Spleen (tissue), 11 donors: ENCODE measurements around the gene STK11IP. TPM values are rescaled to one million over a fixed set of nuclear protein-coding genes. Genes with fewer than 3 reads are reported as not detected.

ENCODE experiments used
- DNase-seq: peaks from one replicate; pipeline ENCODE4 v3.0.0-alpha.2; 2020
- H3K27ac ChIP-seq, 8 donors: fragments of 200-600 bp; sonication (generic) in 7 of 8; 1 replicate in 4 of 8; 2 replicates in 4 of 8; pipeline versions ENCODE4 v1.5.0 to v1.8.0; 2016 to 2021; ENCODE audit warnings: inconsistent platforms in 4 of 8, mild to moderate bottlenecking in 4 of 8, moderate library complexity in 1 of 8
- H3K27me3 ChIP-seq, 7 donors: fragments of 200-600 bp; sonication (generic) in 6 of 7; replicated peaks in 1 of 7; 1 replicate in 4 of 7; 2 replicates in 3 of 7; pipeline versions ENCODE4 v1.5.0 to v1.8.0; 2016 to 2021; ENCODE audit warnings: inconsistent platforms in 3 of 7, mild to moderate bottlenecking in 1 of 7
- H3K36me3 ChIP-seq, 6 donors: fragments of 200-600 bp; sonication (generic) in 5 of 6; 1 replicate in 4 of 6; 2 replicates in 2 of 6; pipeline versions ENCODE4 v1.5.0 to v1.8.0; 2016 to 2021; ENCODE audit warnings: inconsistent platforms in 2 of 6
- H3K4me1 ChIP-seq, 6 donors: fragments of 200-600 bp; sonication (generic) in 5 of 6; 1 replicate in 3 of 6; 2 replicates in 3 of 6; pipeline versions ENCODE4 v1.5.0 to v1.8.0; 2016 to 2021; ENCODE audit warnings: inconsistent platforms in 3 of 6
- H3K4me3 ChIP-seq, 8 donors: fragments of 200-600 bp; sonication (generic) in 7 of 8; 1 replicate in 4 of 8; 2 replicates in 4 of 8; pipeline versions ENCODE4 v1.5.0 to v1.8.0; 2016 to 2021; ENCODE audit warnings: inconsistent platforms in 4 of 8, mild to moderate bottlenecking in 4 of 8, moderate library complexity in 2 of 8
- H3K9me3 ChIP-seq, 8 donors: fragments of 200-600 bp; sonication (generic) in 7 of 8; 1 replicate in 4 of 8; 2 replicates in 4 of 8; pipeline versions ENCODE4 v1.5.0 to v1.8.0; 2016 to 2021; ENCODE audit warnings: inconsistent platforms in 4 of 8
- POLR2A ChIP-seq, 3 donors: fragments of 450-650 bp; IDR thresholded peaks; one replicate each; pipeline ENCODE4 v1.5.1; 2017; ENCODE audit warnings: antibody characterized with exemption in 3 of 3, mild to moderate bottlenecking in 1 of 3
- POLR2AphosphoS5 ChIP-seq, 3 donors: sonication (generic); formaldehyde crosslinking; IDR thresholded peaks; one replicate each; pipeline ENCODE4 v1.5.1; 2017; ENCODE audit warnings: antibody characterized with exemption in 3 of 3
- WGBS, 5 donors: extraction: QIAGEN DNeasy Blood & Tissue Kit in 3 of 5; methylation state at CpG; one replicate each; pipeline versions ENCODE4 v1.1.5 to v1.1.7; 2013 to 2018; 5-methylcytosine and 5-hydroxymethylcytosine counted together
- intact Hi-C: fragments of 100-400 bp; cut with DNase I; formaldehyde crosslinking; loops from one replicate; pipeline ENCODE4 v1.15.0; 2023; ENCODE audit warnings: low total_unique reads
- polyA plus RNA-seq, 3 donors: library from polyadenylated mRNA; stranded (reverse); fragments of 200-250 nt; gene quantifications; one replicate each; pipeline ENCODE4 v1.2.1, GENCODE V29; 2013
- total RNA-seq, 7 donors: library from RNA; depleted of rRNA in 3 of 7; stranded (reverse); fragments of >200 nt in 3 of 7; fragmentation: NEBNext Ultra II Directional in 4 of 7; extraction: Animal tissue kit (Norgen Biotek cat#: 25700) in 4 of 7; gene quantifications; one replicate each; pipeline versions ENCODE4 v1.1.0 to v1.2.1, GENCODE V29; 2016 to 2021
- TF ChIP-seq, protein P1 (sequence below), 11 experiments: fragments of 200-600 bp in 7 of 11; fragments of 450-650 bp in 4 of 11; sonication (generic) in 4 of 11; IDR thresholded peaks in 8 of 11; conservative IDR thresholded peaks in 3 of 11; 1 replicate in 7 of 11; 2 replicates in 4 of 11; pipeline versions ENCODE4 v1.4.0 to v1.8.0; 2016 to 2021; ENCODE audit warnings: antibody characterized with exemption in 11 of 11, inconsistent platforms in 4 of 11, mild to moderate bottlenecking in 1 of 11
- donor health status: healthy with polysubstance abuse.
- donor health status: DM: no; HTN: no; CAD: no; lungs with moderate emphysema.
- donor health status: DM: no; HTN: no; CAD: no.
- donor health status: Bipolar disorder and iron deficiency.
- donor health status: healthy.
- donor health status: DM: no; HTN: no; CAD: no.
- donor health status: DM: yes; HTN: yes; CAD: no.

Gene STK11IP
- total and polyA plus RNA-seq, 10 donors: 15.8 to 57.0 (median 36.5) TPM

DNA sequence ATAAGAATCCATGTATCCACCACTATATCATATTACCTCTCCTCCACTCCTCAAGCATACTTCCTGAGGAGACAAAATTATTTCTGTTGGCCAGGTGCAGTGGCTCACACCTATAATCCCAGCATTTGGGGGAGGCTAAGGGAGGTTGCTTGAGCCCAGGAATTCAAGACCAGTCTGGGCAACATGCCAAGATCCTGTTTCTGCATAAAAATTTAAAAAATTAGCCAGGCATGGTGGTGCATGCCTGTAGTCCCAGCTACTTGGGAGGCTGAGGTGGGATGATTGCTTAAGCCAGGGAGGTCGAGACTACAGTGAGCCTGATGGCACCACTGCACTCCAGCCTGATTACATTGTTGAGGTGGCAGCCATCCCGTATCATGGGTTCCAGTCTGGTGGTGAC is 16.3 kb upstream of the STK11IP start:
- TF ChIP-seq, protein P1, sequence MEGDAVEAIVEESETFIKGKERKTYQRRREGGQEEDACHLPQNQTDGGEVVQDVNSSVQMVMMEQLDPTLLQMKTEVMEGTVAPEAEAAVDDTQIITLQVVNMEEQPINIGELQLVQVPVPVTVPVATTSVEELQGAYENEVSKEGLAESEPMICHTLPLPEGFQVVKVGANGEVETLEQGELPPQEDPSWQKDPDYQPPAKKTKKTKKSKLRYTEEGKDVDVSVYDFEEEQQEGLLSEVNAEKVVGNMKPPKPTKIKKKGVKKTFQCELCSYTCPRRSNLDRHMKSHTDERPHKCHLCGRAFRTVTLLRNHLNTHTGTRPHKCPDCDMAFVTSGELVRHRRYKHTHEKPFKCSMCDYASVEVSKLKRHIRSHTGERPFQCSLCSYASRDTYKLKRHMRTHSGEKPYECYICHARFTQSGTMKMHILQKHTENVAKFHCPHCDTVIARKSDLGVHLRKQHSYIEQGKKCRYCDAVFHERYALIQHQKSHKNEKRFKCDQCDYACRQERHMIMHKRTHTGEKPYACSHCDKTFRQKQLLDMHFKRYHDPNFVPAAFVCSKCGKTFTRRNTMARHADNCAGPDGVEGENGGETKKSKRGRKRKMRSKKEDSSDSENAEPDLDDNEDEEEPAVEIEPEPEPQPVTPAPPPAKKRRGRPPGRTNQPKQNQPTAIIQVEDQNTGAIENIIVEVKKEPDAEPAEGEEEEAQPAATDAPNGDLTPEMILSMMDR (IDR thresholded peaks at IDR 0.05 in 8 of 11, conservative IDR thresholded peaks at IDR 0.05 in 3 of 11): no peak
- no peak for TF ChIP-seq POLR2AphosphoS5 (IDR thresholded peaks at IDR 0.05)
- no peak for TF ChIP-seq POLR2A (IDR thresholded peaks at IDR 0.05)
- Histone ChIP-seq H3K4me3 (no peak overlapping the region), H3K9me3 (no peaks in the 10 kb centered on the region), H3K4me1 (no peaks in the 10 kb centered on the region), H3K36me3 (no peaks in the 10 kb centered on the region), H3K27ac (no peak overlapping the region), H3K27me3 (peaks cover 0 to 31% (median 0%) of the 10 kb centered on the region in 7 donors)
- 32 to 89% (median 79%) methylated on average over 2 of the region's 2 CpGs; no CpG with 5 or more reads in 1 of the 5 donors for WGBS, 5 donors
- DNase-seq: no peak
- intact Hi-C loops: no loop called here

DNA sequence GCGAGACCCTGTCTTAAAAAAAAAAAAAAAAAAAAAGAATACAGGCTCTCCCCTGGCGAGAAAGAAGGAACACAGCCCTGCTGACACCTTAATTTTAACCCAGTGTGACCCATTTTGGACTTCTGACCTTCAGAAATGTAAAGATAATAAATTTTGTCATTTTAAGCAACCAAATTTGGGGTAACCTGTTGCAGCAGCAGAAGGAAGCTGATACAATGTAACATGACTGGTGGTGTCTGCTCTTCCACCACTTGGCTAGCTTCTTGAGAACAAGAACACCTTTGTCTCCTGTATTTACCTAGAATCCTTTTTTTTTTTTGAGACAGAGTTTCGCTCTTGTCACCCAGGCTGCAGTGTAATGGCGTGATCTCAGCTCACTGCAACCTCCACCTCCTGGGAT is 6.6 kb upstream of the STK11IP start:
- Histone ChIP-seq H3K4me1 (no peaks in the 10 kb centered on the region), H3K27ac (no peak overlapping the region), H3K9me3 (no peaks in the 10 kb centered on the region), H3K36me3 (no peaks in the 10 kb centered on the region), H3K27me3 (peaks cover 0 to 2% (median 0%) of the 10 kb centered on the region in 7 donors), H3K4me3 (no peak overlapping the region)
- TF ChIP-seq, protein P1 (IDR thresholded peaks at IDR 0.05 in 8 of 11, conservative IDR thresholded peaks at IDR 0.05 in 3 of 11): no peak
- TF ChIP-seq POLR2AphosphoS5 (IDR thresholded peaks at IDR 0.05) (no peak), POLR2A (IDR thresholded peaks at IDR 0.05) (no peak)
- intact Hi-C loops: no loop called here
- DNase-seq: no peak
- 52 to 91% (median 66%) methylated on average over 4 of the region's 4 CpGs for WGBS, 5 donors

DNA sequence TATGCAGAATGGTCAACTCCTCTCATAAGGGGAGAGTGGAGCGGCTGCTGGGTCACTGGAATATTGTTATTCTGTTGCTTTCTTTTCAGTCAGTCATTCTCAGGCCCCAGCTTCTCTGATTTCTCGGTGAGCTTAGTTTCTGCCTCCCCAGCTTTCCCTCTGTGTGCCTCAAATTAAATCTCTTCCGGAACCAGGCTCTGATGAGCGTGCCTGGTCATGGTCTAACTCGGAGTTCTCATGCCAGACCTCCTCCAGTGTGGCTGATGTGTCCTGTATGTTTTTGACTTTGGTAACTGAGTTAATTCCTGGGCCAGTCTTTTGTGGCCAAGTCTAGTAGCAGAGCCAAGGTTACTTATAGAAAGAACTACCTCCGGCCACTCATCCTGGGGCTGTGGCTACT is 4.9 kb upstream of the STK11IP start:
- Histone ChIP-seq H3K4me1 (peaks cover 0 to 11% (median 8%) of the 10 kb centered on the region in 6 donors), H3K4me3 (no peak overlapping the region), H3K27me3 (no peaks in the 10 kb centered on the region), H3K36me3 (no peaks in the 10 kb centered on the region), H3K27ac (no peak overlapping the region), H3K9me3 (no peaks in the 10 kb centered on the region)
- 77 to 88% (median 85%) methylated on average over 6 of the region's 6 CpGs for WGBS, 5 donors
- intact Hi-C loops: no loop called here
- TF ChIP-seq, protein P1 (IDR thresholded peaks at IDR 0.05 in 8 of 11, conservative IDR thresholded peaks at IDR 0.05 in 3 of 11): no peak
- no peak for TF ChIP-seq POLR2AphosphoS5 (IDR thresholded peaks at IDR 0.05)
- TF ChIP-seq POLR2A (IDR thresholded peaks at IDR 0.05): no peak
- no peak for DNase-seq

DNA sequence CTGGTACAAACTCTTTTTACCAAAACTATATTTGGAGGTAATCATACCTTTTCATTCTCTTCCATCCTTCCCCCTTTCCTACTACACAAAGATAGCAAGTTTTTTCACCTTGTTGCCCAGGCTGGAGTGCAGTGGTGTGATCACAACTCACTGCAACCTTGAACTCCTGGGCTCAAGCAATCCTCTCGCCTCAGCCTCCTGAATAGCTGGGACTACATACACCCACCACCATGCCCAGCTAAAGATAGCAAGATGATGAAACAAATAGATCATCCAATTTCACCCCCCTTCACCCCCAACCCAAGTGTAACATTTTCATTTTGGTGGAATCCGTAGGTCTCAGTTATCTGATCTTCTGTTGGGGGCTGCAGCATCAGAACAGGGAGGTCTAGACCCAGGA is 4.5 kb upstream of the STK11IP start:
- TF ChIP-seq POLR2A (IDR thresholded peaks at IDR 0.05): no peak
- no peak for TF ChIP-seq POLR2AphosphoS5 (IDR thresholded peaks at IDR 0.05)
- WGBS, 5 donors: 72 to 94% (median 90%) methylated on average over 2 of the region's 2 CpGs
- peaks cover 0 to 13% (median 11%) of the 10 kb centered on the region in 6 donors for H3K4me1 ChIP-seq
- H3K27ac ChIP-seq: no peak overlapping the region
- H3K9me3 ChIP-seq: no peaks in the 10 kb centered on the region
- H3K4me3 ChIP-seq: no peak overlapping the region
- no peak for DNase-seq
- intact Hi-C loops: no loop called here
- no peaks in the 10 kb centered on the region for H3K36me3 ChIP-seq
- H3K27me3 ChIP-seq: no peaks in the 10 kb centered on the region

DNA sequence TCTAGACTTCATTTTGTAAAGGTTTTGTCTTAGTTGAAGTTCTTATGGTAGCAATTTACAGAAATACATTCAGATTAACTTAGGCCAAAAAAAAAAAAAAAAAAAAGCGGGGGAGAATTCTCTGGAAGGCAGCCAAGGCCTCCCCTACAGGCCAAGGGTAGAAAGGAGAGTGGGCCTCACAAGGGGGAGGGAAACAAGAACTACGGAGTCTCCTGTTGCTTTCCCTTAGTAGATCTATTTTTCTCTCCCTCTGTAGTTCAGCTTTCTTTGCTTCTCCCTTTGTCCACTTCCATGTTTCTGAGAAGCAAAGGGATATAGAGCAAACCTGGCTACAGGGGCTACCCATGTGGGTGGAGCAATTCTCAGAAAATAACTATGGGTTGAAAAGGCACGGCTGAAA is 2.4 kb upstream of the STK11IP start:
- no peak for DNase-seq
- H3K36me3 ChIP-seq: no peaks in the 10 kb centered on the region
- H3K27ac ChIP-seq: no peak overlapping the region
- TF ChIP-seq POLR2AphosphoS5 (IDR thresholded peaks at IDR 0.05): no peak
- TF ChIP-seq, protein P1 (IDR thresholded peaks at IDR 0.05 in 8 of 11, conservative IDR thresholded peaks at IDR 0.05 in 3 of 11): no peak
- no peak for TF ChIP-seq POLR2A (IDR thresholded peaks at IDR 0.05)
- no peaks in the 10 kb centered on the region for H3K9me3 ChIP-seq
- H3K27me3 ChIP-seq: no peaks in the 10 kb centered on the region
- 24 to 42% (median 29%) methylated on average over 3 of the region's 3 CpGs for WGBS, 5 donors
- H3K4me1 ChIP-seq: peaks cover 0 to 27% (median 20%) of the 10 kb centered on the region in 6 donors
- H3K4me3 ChIP-seq: no peak overlapping the region
- intact Hi-C loops: no loop called here
